GM23248 (cell line): ENCODE results near the gene TRMU.

ENCODE experiments used
- EZH2 ChIP-seq: fragments of 200-600 bp; sonication (generic); IDR thresholded peaks from 2 replicates; pipeline ENCODE4 v1.6.1; 2018; ENCODE audit warnings: antibody characterized with exemption, mild to moderate bottlenecking; ENCODE audit not compliant: insufficient read depth, poor library complexity, severe bottlenecking
- EZH2phosphoT487 ChIP-seq: fragments of 200-600 bp; sonication (generic); IDR thresholded peaks from 2 replicates; pipeline ENCODE4 v1.6.1; 2018; ENCODE audit warnings: antibody characterized with exemption, moderate library complexity, mild to moderate bottlenecking, low read depth; ENCODE audit not compliant: insufficient read depth

DNA sequence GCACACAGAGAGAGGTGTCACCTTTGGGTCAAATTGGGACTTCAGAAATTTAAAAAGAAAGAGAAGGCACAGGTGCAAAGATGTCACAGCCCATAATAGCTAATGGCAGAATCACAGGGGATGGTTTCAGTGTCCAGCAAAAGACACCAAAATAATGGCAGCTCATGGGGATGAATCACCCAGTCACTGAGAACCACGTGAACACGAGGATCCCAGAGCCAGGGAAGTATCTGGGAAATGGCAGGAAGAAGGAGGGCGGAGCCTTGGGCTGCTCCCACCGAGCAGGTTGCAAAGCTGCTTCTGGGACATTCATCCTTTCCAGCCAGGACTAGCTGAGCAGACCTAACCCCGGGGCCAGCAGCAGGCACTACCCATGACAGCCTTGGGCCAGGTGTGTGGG lies 45.6 kb downstream of the TRMU start:
- TF ChIP-seq EZH2 (no peak), EZH2phosphoT487 (no peak)
